Measurements from ENCODE around the gene CLCN7. TPM values are rescaled to one million over a fixed set of nuclear protein-coding genes. Genes with fewer than 3 reads are reported as not detected.

CLCN7 gene
- total and polyA plus RNA-seq, 2 experiments from 2014 or later: 17.4 to 53.8 TPM

DNA sequence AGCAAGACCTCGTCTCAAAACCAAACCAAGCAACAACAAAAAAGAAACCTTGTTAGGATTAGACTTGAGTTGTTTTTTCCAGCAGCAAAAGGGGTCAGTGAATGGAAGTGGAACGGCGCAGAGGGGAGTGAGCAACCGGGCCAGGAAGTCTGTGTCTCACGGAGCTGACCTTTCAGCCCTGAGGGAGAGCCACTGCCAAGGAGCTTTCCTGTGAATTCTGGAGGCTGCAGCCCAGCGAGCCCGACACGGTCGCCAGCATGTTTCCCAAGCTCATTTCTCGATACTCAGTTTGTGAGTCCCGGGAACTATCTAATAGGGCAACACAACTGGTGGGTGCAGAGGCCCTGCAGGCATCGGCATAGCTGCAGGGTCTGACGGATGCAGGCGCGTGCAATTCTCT, 37.9 kb upstream of the CLCN7 start:
- Histone ChIP-seq H3K9me2 (ENCODE audit: insufficient read depth) (no peaks in the 10 kb centered on the region), H3K4me1 (ENCODE audit: insufficient read depth) (no peaks in the 10 kb centered on the region), H4K20me1 (replicated peaks; ENCODE audit: insufficient read depth) (no peaks in the 10 kb centered on the region; the same call in 1 of the 2 replicates), H3K27ac (ENCODE audit: low read depth) (no peak overlapping the region), H3K79me2 (replicated peaks; ENCODE audit: insufficient read depth) (no peaks in the 10 kb centered on the region), H2AFZ (no peak overlapping the region), H3K27me3 (ENCODE audit: insufficient read depth) (no peaks in the 10 kb centered on the region), H3K36me3 (ENCODE audit: insufficient read depth) (no peaks in the 10 kb centered on the region), H3K4me2 (no peak overlapping the region), H3F3A (replicated peaks; ENCODE audit: low read depth) (no peaks in the 10 kb centered on the region), H3K4me3 (no peak overlapping the region)
- Mint-ChIP-seq H3K27ac (no peak overlapping the region), H3K27me3 (ENCODE audit: insufficient read depth, low read depth, poor library complexity) (peaks cover 10% of the 10 kb centered on the region), H3K4me3 (no peak overlapping the region), H3K9me3 (peaks cover 16% of the 10 kb centered on the region; the same call in 2 of the 3 replicates), H3K36me3 (ENCODE audit: low read depth) (peaks cover 42% of the 10 kb centered on the region), H3K4me1 (no peaks in the 10 kb centered on the region)
- ATAC-seq: no peak
- TF ChIP-seq NANOG (IDR thresholded peaks at IDR 0.05; ENCODE audit: borderline replicate concordance): no peak
- TF ChIP-seq, protein P1, sequence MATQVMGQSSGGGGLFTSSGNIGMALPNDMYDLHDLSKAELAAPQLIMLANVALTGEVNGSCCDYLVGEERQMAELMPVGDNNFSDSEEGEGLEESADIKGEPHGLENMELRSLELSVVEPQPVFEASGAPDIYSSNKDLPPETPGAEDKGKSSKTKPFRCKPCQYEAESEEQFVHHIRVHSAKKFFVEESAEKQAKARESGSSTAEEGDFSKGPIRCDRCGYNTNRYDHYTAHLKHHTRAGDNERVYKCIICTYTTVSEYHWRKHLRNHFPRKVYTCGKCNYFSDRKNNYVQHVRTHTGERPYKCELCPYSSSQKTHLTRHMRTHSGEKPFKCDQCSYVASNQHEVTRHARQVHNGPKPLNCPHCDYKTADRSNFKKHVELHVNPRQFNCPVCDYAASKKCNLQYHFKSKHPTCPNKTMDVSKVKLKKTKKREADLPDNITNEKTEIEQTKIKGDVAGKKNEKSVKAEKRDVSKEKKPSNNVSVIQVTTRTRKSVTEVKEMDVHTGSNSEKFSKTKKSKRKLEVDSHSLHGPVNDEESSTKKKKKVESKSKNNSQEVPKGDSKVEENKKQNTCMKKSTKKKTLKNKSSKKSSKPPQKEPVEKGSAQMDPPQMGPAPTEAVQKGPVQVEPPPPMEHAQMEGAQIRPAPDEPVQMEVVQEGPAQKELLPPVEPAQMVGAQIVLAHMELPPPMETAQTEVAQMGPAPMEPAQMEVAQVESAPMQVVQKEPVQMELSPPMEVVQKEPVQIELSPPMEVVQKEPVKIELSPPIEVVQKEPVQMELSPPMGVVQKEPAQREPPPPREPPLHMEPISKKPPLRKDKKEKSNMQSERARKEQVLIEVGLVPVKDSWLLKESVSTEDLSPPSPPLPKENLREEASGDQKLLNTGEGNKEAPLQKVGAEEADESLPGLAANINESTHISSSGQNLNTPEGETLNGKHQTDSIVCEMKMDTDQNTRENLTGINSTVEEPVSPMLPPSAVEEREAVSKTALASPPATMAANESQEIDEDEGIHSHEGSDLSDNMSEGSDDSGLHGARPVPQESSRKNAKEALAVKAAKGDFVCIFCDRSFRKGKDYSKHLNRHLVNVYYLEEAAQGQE (IDR thresholded peaks at IDR 0.05; ENCODE audit: unreplicated experiment): no peak
- TF ChIP-seq POLR2AphosphoS5 (IDR thresholded peaks at IDR 0.05; ENCODE audit: low read depth): no peak
- no peak for TF ChIP-seq STAT1 (IDR thresholded peaks at IDR 0.05; ENCODE audit: unreplicated experiment)
- no peak for TF ChIP-seq EZH2 (IDR thresholded peaks at IDR 0.05; ENCODE audit: low read depth, unreplicated experiment)
- TF ChIP-seq EZH2phosphoT487 (IDR thresholded peaks at IDR 0.05; ENCODE audit: unreplicated experiment): no peak
- no peak for TF ChIP-seq CREB1 (CRISPR knock-in tag; IDR thresholded peaks at IDR 0.05; ENCODE audit: low read depth)
- TF ChIP-seq, protein P2, sequence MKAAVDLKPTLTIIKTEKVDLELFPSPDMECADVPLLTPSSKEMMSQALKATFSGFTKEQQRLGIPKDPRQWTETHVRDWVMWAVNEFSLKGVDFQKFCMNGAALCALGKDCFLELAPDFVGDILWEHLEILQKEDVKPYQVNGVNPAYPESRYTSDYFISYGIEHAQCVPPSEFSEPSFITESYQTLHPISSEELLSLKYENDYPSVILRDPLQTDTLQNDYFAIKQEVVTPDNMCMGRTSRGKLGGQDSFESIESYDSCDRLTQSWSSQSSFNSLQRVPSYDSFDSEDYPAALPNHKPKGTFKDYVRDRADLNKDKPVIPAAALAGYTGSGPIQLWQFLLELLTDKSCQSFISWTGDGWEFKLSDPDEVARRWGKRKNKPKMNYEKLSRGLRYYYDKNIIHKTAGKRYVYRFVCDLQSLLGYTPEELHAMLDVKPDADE (IDR thresholded peaks at IDR 0.05): no peak
- TF ChIP-seq JUNB (IDR thresholded peaks at IDR 0.05; ENCODE audit: unreplicated experiment): no peak
- TF ChIP-seq ZNF114 (CRISPR knock-in tag; IDR thresholded peaks at IDR 0.05): no peak
- TF ChIP-seq, protein P3, sequence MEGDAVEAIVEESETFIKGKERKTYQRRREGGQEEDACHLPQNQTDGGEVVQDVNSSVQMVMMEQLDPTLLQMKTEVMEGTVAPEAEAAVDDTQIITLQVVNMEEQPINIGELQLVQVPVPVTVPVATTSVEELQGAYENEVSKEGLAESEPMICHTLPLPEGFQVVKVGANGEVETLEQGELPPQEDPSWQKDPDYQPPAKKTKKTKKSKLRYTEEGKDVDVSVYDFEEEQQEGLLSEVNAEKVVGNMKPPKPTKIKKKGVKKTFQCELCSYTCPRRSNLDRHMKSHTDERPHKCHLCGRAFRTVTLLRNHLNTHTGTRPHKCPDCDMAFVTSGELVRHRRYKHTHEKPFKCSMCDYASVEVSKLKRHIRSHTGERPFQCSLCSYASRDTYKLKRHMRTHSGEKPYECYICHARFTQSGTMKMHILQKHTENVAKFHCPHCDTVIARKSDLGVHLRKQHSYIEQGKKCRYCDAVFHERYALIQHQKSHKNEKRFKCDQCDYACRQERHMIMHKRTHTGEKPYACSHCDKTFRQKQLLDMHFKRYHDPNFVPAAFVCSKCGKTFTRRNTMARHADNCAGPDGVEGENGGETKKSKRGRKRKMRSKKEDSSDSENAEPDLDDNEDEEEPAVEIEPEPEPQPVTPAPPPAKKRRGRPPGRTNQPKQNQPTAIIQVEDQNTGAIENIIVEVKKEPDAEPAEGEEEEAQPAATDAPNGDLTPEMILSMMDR (conservative IDR thresholded peaks at IDR 0.05; ENCODE audit: low read depth in 2 of 2): no peak
- no peak for TF ChIP-seq ZNF331 (CRISPR knock-in tag; IDR thresholded peaks at IDR 0.05; ENCODE audit: low read depth)
- TF ChIP-seq, protein P4, sequence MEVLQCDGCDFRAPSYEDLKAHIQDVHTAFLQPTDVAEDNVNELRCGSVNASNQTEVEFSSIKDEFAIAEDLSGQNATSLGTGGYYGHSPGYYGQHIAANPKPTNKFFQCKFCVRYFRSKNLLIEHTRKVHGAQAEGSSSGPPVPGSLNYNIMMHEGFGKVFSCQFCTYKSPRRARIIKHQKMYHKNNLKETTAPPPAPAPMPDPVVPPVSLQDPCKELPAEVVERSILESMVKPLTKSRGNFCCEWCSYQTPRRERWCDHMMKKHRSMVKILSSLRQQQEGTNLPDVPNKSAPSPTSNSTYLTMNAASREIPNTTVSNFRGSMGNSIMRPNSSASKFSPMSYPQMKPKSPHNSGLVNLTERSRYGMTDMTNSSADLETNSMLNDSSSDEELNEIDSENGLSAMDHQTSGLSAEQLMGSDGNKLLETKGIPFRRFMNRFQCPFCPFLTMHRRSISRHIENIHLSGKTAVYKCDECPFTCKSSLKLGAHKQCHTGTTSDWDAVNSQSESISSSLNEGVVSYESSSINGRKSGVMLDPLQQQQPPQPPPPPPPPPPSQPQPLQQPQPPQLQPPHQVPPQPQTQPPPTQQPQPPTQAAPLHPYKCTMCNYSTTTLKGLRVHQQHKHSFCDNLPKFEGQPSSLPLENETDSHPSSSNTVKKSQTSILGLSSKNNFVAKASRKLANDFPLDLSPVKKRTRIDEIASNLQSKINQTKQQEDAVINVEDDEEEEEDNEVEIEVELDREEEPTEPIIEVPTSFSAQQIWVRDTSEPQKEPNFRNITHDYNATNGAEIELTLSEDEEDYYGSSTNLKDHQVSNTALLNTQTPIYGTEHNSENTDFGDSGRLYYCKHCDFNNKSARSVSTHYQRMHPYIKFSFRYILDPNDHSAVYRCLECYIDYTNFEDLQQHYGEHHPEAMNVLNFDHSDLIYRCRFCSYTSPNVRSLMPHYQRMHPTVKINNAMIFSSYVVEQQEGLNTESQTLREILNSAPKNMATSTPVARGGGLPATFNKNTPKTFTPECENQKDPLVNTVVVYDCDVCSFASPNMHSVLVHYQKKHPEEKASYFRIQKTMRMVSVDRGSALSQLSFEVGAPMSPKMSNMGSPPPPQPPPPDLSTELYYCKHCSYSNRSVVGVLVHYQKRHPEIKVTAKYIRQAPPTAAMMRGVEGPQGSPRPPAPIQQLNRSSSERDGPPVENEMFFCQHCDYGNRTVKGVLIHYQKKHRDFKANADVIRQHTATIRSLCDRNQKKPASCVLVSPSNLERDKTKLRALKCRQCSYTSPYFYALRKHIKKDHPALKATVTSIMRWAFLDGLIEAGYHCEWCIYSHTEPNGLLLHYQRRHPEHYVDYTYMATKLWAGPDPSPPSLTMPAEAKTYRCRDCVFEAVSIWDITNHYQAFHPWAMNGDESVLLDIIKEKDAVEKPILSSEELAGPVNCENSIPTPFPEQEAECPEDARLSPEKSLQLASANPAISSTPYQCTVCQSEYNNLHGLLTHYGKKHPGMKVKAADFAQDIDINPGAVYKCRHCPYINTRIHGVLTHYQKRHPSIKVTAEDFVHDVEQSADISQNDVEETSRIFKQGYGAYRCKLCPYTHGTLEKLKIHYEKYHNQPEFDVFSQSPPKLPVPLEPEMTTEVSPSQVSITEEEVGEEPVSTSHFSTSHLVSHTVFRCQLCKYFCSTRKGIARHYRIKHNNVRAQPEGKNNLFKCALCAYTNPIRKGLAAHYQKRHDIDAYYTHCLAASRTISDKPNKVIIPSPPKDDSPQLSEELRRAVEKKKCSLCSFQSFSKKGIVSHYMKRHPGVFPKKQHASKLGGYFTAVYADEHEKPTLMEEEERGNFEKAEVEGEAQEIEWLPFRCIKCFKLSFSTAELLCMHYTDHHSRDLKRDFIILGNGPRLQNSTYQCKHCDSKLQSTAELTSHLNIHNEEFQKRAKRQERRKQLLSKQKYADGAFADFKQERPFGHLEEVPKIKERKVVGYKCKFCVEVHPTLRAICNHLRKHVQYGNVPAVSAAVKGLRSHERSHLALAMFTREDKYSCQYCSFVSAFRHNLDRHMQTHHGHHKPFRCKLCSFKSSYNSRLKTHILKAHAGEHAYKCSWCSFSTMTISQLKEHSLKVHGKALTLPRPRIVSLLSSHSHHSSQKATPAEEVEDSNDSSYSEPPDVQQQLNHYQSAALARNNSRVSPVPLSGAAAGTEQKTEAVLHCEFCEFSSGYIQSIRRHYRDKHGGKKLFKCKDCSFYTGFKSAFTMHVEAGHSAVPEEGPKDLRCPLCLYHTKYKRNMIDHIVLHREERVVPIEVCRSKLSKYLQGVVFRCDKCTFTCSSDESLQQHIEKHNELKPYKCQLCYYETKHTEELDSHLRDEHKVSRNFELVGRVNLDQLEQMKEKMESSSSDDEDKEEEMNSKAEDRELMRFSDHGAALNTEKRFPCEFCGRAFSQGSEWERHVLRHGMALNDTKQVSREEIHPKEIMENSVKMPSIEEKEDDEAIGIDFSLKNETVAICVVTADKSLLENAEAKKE (CRISPR knock-in tag; IDR thresholded peaks at IDR 0.05): no peak
- no peak for DNase-seq (ENCODE audit: low spot score)

Measured in GM23338 (cell line).